ENCODE results near the gene L2HGDH. TPM values are rescaled to one million over a fixed set of nuclear protein-coding genes. Genes with fewer than 3 reads are reported as not detected.

The L2HGDH gene
- total and polyA plus RNA-seq, 2 of the 4 experiments (the other 2 are of a cell fraction), result 3.1 to 3.8 TPM

- Histone ChIP-seq H3K9me3 (ENCODE audit: control insufficient read depth, insufficient read depth, low read length) (no peaks in the 10 kb centered on the region), H3K9me1 (ENCODE audit: insufficient read depth, low read length) (no peaks in the 10 kb centered on the region), H2BK120ac (ENCODE audit: low read depth, low read length) (no peak overlapping the region), H4K20me1 (ENCODE audit: insufficient read depth, low read length) (no peaks in the 10 kb centered on the region), H3K27me3 (ENCODE audit: control insufficient read depth, insufficient read depth, low read length) (no peaks in the 10 kb centered on the region), H3K4ac (ENCODE audit: low read depth, low read length) (no peak overlapping the region), H2AK5ac (ENCODE audit: low read depth, low read length) (no peak overlapping the region), H2AK9ac (replicated peaks; ENCODE audit: low read depth, low read length, poor library complexity) (no peak overlapping the region), H3K14ac (replicated peaks; ENCODE audit: low read depth, low read length) (no peak overlapping the region), H2BK5ac (ENCODE audit: low read depth, low read length, poor library complexity, severe bottlenecking) (no peak overlapping the region), H3K79me1 (ENCODE audit: low read depth in 1 of 2, low read length in 2 of 2) (no peaks in the 10 kb centered on the region), H3K27ac (ENCODE audit: insufficient read depth, low read length) (no peak overlapping the region), H3K9ac (ENCODE audit: low read depth, low read length) (no peak overlapping the region), H3K18ac (ENCODE audit: low read depth, low read length) (no peak overlapping the region), H3K36me3 (ENCODE audit: control insufficient read depth, insufficient read depth, low read length) (no peaks in the 10 kb centered on the region), H4K91ac (ENCODE audit: insufficient read depth, low read depth, low read length) (no peak overlapping the region), H2AFZ (replicated peaks; ENCODE audit: low read length, poor library complexity) (no peak overlapping the region), H4K8ac (ENCODE audit: low read depth in 2 of 2, low read length in 2 of 2) (no peak overlapping the region), H3K4me2 (ENCODE audit: low read depth, low read length) (no peak overlapping the region), H3K4me1 (ENCODE audit: control insufficient read depth, insufficient read depth, low read length) (no peaks in the 10 kb centered on the region), H3K23ac (ENCODE audit: low read depth, low read length) (no peak overlapping the region), H2BK20ac (ENCODE audit: low read depth, low read length) (no peak overlapping the region), H4K5ac (ENCODE audit: low read depth, low read length) (no peak overlapping the region), H2BK15ac (ENCODE audit: low read depth, low read length) (no peak overlapping the region), H3K56ac (ENCODE audit: extremely low read depth, insufficient read depth, low read length) (no peak overlapping the region), H3K4me3 (ENCODE audit: insufficient read depth, low read depth, low read length) (no peak overlapping the region)
- ChIA-PET CTCF (interaction anchor here (0.6 kb wide), 1 partner anchor 392 kb away, joined by 3 read pairs; no protein-coding TSS in a partner anchor), POLR2A (ENCODE audit: unreplicated experiment) (no interaction called here)
- DNase-seq (no peak), ATAC-seq (ENCODE audit: low read depth) (no peak)
- no TSS peak for BruUV-seq (replicated peaks)
- WGBS, 2 experiments (ENCODE audit: extremely low coverage in 2 of 2, insufficient read length in 1 of 2), result no CpG with 5 or more reads among the region's 5 CpGs
- in situ Hi-C loops (cut with MboI; ENCODE audit: low sequenced_read_pairs), result no loop called here
- intact Hi-C loops (cut with micrococcal nuclease), result no loop called here
- dilution Hi-C loops (cut with HindIII; ENCODE audit: low sequenced_read_pairs, unreplicated experiment), result no loop called here
- no peak for TF ChIP-seq CHD1 (IDR thresholded peaks at IDR 0.05; ENCODE audit: low read depth, low read length)
- no peak for TF ChIP-seq MAFK (IDR thresholded peaks at IDR 0.05; ENCODE audit: low read depth, low read length)
- TF ChIP-seq MXI1 (IDR thresholded peaks at IDR 0.05; ENCODE audit: borderline replicate concordance, low read depth, low read length), result no peak
- TF ChIP-seq POLR2A (IDR thresholded peaks at IDR 0.05; ENCODE audit: low read depth, low read length), result no peak
- no peak for TF ChIP-seq BHLHE40 (IDR thresholded peaks at IDR 0.05; ENCODE audit: low read depth, low read length)
- no peak for TF ChIP-seq SMC3 (IDR thresholded peaks at IDR 0.05; ENCODE audit: low read depth, low read length)
- TF ChIP-seq FOS (IDR thresholded peaks at IDR 0.05; ENCODE audit: low read depth, low read length), result no peak
- no peak for TF ChIP-seq MAZ (IDR thresholded peaks at IDR 0.05; ENCODE audit: borderline replicate concordance, low read depth, low read length)
- no peak for TF ChIP-seq RCOR1 (IDR thresholded peaks at IDR 0.05; ENCODE audit: insufficient replicate concordance, low read length)
- TF ChIP-seq, protein P1, sequence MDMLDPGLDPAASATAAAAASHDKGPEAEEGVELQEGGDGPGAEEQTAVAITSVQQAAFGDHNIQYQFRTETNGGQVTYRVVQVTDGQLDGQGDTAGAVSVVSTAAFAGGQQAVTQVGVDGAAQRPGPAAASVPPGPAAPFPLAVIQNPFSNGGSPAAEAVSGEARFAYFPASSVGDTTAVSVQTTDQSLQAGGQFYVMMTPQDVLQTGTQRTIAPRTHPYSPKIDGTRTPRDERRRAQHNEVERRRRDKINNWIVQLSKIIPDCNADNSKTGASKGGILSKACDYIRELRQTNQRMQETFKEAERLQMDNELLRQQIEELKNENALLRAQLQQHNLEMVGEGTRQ (IDR thresholded peaks at IDR 0.05; ENCODE audit: low read depth, low read length), result no peak
- TF ChIP-seq RAD21 (IDR thresholded peaks at IDR 0.05; ENCODE audit: low read length), result no peak
- TF ChIP-seq CEBPB (IDR thresholded peaks at IDR 0.05; ENCODE audit: low read depth, low read length), result no peak
These were observed 69.3 kb downstream of the L2HGDH start for GRCh38 chr14:50242566-50243310.

Measured in IMR-90 (cell line).